ENCODE data around the gene SRCAP. TPM values are rescaled to one million over a fixed set of nuclear protein-coding genes. Genes with fewer than 3 reads are reported as not detected.
A peak's percentile ranks its signal among the peaks of the same experiment; 100 is the strongest.

Gene SRCAP
- total RNA-seq, 5 donors from 2014 or later (not counting 1 experiment from before 2014, with no cell fraction given) = 82.8 to 124 (median 114) TPM

DNA sequence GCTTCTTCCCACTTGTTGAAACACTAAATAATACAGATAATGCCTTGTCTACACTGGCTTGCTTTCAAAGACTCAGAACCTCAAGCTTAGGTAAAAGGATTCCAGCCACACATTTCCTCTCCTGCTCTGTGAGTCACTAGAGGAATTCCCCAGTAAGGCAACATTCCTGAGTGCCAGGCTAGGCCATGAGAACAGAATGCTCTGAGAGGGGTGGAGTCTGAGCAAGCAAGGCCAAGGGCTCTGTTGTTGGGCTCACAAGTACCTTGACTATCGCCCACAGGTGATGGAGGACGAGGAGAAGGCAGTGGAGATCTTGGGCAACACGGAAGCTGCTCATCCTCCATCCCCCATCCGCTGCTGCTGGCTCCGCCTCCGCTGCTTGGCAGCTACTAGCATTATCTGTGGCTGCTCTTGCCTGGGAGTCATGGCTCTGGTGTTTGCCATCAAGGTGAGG is 42.5 kb downstream of the SRCAP start:
- Histone ChIP-seq H3K36me3 (ENCODE audit: control insufficient read depth in 2 of 2, extremely low read depth in 1 of 2, insufficient read depth in 1 of 2, low read length in 1 of 2) (peaks cover 29 to 49% of the 10 kb centered on the region in 2 donors), H3K9me3 (no peaks in the 10 kb centered on the region), H3K27ac (ENCODE audit: low read length) (no peak overlapping the region), H3K27me3 (replicated peaks in 1 of 2; ENCODE audit: control insufficient read depth in 2 of 2, extremely low read depth in 1 of 2, insufficient read depth in 2 of 2, low read length in 1 of 2) (no peaks in the 10 kb centered on the region), H3K4me3 (ENCODE audit: control insufficient read depth in 1 of 2, extremely low read depth in 1 of 2, low read length in 1 of 2) (no peak overlapping the region), H3K4me1 (ENCODE audit: control insufficient read depth in 1 of 2, extremely low read depth in 1 of 2, insufficient read depth in 2 of 2, low read length in 2 of 2) (no peaks in the 10 kb centered on the region)
- H3K9me3 Mint-ChIP-seq = no peaks in the 10 kb centered on the region
- peaks cover 9 to 26% (median 14%) of the 10 kb centered on the region in 3 donors for H3K4me1 Mint-ChIP-seq
- 100% methylated on average over 5 of the region's 6 CpGs for WGBS (ENCODE audit: insufficient coverage)
- ATAC-seq (replicated peaks in 1 of 4) (no peak), DNase-seq (no peak)
- CTCF ChIA-PET = interaction anchor here in 1 of 2 donors (0.5 kb wide), 1 partner anchor 102 kb away, joined by 3 read pairs; no protein-coding TSS in a partner anchor
- no peaks in the 10 kb centered on the region for H3K27me3 Mint-ChIP-seq
- POLR2A ChIA-PET = no interaction called here
- H3K4me3 Mint-ChIP-seq = no peak overlapping the region
- peaks cover 40% of the 10 kb centered on the region for H3K36me3 Mint-ChIP-seq
- H3K27ac Mint-ChIP-seq = no peak overlapping the region

DNA sequence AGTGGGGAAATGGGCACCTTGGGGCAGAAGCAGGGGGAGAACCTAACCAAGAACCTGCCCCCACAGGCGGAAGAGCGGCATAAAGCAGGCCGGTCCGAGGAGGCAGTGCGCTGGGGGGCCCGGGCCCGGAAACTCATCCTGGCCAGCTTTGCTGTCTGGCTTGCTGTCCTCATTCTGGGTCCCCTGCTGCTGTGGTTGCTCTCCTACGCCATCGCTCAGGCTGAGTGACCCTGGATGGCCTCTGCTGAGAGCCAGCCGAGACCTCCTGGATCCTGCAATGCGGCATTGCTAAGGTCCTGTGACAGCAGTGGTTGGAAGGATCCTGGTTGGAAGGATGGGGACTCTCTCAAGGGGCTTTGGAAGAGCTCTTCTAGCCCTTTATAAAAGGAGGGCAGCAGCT is 44.7 kb downstream of the SRCAP start:
- 98% methylated on average over 9 of the region's 11 CpGs for WGBS (ENCODE audit: insufficient coverage)
- no peak for ATAC-seq (replicated peaks in 1 of 4)
- ChIA-PET POLR2A (no interaction called here), CTCF (no interaction called here)
- Mint-ChIP-seq H3K4me3 (no peak overlapping the region), H3K36me3 (peaks cover 25% of the 10 kb centered on the region), H3K27ac (peak overlapping the region in 1 of 2 donors; percentile 11), H3K4me1 (peaks cover 22 to 35% (median 28%) of the 10 kb centered on the region in 3 donors), H3K9me3 (no peaks in the 10 kb centered on the region), H3K27me3 (no peaks in the 10 kb centered on the region)
- Histone ChIP-seq H3K27ac (ENCODE audit: low read length) (no peak overlapping the region), H3K4me1 (ENCODE audit: control insufficient read depth in 1 of 2, extremely low read depth in 1 of 2, insufficient read depth in 2 of 2, low read length in 2 of 2) (peaks cover 0 to 8% of the 10 kb centered on the region in 2 experiments), H3K9me3 (no peaks in the 10 kb centered on the region), H3K27me3 (replicated peaks in 1 of 2; ENCODE audit: control insufficient read depth in 2 of 2, extremely low read depth in 1 of 2, insufficient read depth in 2 of 2, low read length in 1 of 2) (no peaks in the 10 kb centered on the region), H3K36me3 (ENCODE audit: control insufficient read depth in 2 of 2, extremely low read depth in 1 of 2, insufficient read depth in 1 of 2, low read length in 1 of 2) (peaks cover 14 to 27% of the 10 kb centered on the region in 2 donors), H3K4me3 (ENCODE audit: control insufficient read depth in 1 of 2, extremely low read depth in 1 of 2, low read length in 1 of 2) (no peak overlapping the region)
- no peak for DNase-seq

DNA sequence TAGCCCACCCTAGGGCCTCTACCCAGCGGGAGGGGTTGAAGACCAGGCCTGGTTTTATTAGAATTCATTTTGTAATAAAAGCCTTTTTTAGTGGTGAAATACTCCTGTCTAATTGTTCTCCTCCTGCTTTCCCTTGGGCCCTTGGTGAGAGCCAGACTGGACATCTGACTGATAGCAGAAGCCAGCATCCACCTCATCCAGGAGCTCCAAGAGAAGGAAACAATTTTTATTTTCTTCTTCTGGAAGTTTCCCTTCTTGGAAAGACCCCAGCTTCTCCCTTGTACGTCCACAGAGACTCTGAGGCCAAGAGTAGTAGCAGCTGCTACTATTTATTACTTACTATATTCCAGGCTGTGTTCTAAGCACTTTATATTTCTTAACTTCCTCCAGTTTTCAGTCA is 45.2 kb downstream of the SRCAP start:
- Histone ChIP-seq H3K4me1 (ENCODE audit: control insufficient read depth in 1 of 2, extremely low read depth in 1 of 2, insufficient read depth in 2 of 2, low read length in 2 of 2) (peaks cover 0 to 11% of the 10 kb centered on the region in 2 experiments), H3K27me3 (replicated peaks in 1 of 2; ENCODE audit: control insufficient read depth in 2 of 2, extremely low read depth in 1 of 2, insufficient read depth in 2 of 2, low read length in 1 of 2) (no peaks in the 10 kb centered on the region), H3K27ac (ENCODE audit: low read length) (no peak overlapping the region), H3K36me3 (ENCODE audit: control insufficient read depth in 2 of 2, extremely low read depth in 1 of 2, insufficient read depth in 1 of 2, low read length in 1 of 2) (peaks cover 10 to 22% of the 10 kb centered on the region in 2 donors), H3K4me3 (ENCODE audit: control insufficient read depth in 1 of 2, extremely low read depth in 1 of 2, low read length in 1 of 2) (no peak overlapping the region), H3K9me3 (no peaks in the 10 kb centered on the region)
- Mint-ChIP-seq H3K4me1 (peaks cover 22 to 39% (median 31%) of the 10 kb centered on the region in 3 donors), H3K27ac (no peak overlapping the region), H3K4me3 (no peak overlapping the region), H3K36me3 (peaks cover 22% of the 10 kb centered on the region), H3K27me3 (no peaks in the 10 kb centered on the region), H3K9me3 (no peaks in the 10 kb centered on the region)
- DNase-seq = no peak
- CTCF ChIA-PET = no interaction called here
- POLR2A ChIA-PET = interaction anchor here in 1 of 2 donors (0.7 kb wide), 2 partner anchors 132 to 184 kb away, joined by 3 to 9 read pairs; no protein-coding TSS in a partner anchor
- ATAC-seq (replicated peaks in 1 of 4) = no peak
- no CpG with 5 or more reads among the region's 2 CpGs for WGBS (ENCODE audit: insufficient coverage)

DNA sequence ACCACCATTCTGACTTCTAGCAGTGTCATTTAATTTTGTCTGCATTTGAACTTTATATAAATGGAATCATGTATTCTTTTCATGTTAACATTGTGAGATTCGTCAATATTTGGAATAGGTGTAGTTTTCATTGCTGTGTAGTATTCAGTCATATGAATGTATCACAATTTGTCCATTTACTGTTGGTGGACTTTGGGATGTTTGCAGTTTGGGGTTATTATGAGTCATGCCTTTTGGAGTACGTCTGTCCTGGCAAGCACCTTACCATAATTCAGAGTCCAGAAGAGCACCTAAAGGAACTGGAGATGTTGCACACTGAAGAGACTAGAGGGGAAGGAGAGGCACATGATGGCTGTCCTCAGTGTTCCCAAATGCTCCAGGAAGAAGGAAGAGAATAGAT is 46.1 kb downstream of the SRCAP start:
- Mint-ChIP-seq H3K36me3 (peaks cover 26% of the 10 kb centered on the region), H3K4me3 (no peak overlapping the region), H3K4me1 (peaks cover 28 to 47% (median 38%) of the 10 kb centered on the region in 3 donors), H3K9me3 (no peaks in the 10 kb centered on the region), H3K27ac (peak overlapping the region in 1 of 2 donors; percentile 50), H3K27me3 (no peaks in the 10 kb centered on the region)
- ATAC-seq (replicated peaks in 1 of 4) (no peak), DNase-seq (no peak)
- 89% methylated on average over 1 of the region's 2 CpGs for WGBS (ENCODE audit: insufficient coverage)
- Histone ChIP-seq H3K27ac (ENCODE audit: low read length) (no peak overlapping the region), H3K27me3 (replicated peaks in 1 of 2; ENCODE audit: control insufficient read depth in 2 of 2, extremely low read depth in 1 of 2, insufficient read depth in 2 of 2, low read length in 1 of 2) (no peaks in the 10 kb centered on the region), H3K9me3 (no peaks in the 10 kb centered on the region), H3K4me3 (ENCODE audit: control insufficient read depth in 1 of 2, extremely low read depth in 1 of 2, low read length in 1 of 2) (no peak overlapping the region), H3K36me3 (ENCODE audit: control insufficient read depth in 2 of 2, extremely low read depth in 1 of 2, insufficient read depth in 1 of 2, low read length in 1 of 2) (peaks cover 6 to 15% of the 10 kb centered on the region in 2 donors), H3K4me1 (ENCODE audit: control insufficient read depth in 1 of 2, extremely low read depth in 1 of 2, insufficient read depth in 2 of 2, low read length in 2 of 2) (peaks cover 0 to 18% of the 10 kb centered on the region in 2 experiments)
- ChIA-PET POLR2A (no interaction called here), CTCF (no interaction called here)

DNA sequence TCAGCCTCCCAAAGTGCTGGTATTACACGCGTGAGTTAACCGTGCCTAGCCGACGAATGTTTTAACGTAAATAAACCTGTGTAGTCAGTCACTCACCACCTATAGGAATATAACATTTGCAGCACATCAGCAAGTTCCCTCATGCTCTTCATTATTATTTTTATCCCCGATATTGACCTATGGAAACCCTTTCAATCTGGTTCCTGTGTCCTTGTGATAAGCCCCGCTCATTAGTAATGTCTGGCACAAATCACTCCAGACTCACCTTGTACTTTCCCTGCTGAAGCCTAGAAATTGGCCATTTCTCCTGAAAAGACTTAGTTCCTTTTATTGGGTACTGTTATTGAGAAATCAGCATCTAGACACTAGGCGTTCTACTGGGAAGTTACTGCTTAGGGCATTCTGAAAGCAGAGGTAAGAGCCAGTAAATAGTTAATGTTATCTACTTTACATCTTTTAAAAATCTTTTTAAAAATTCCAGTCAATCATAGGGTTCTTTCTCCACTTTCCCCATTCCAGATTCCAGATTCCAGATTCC is 47.7 kb downstream of the SRCAP start:
- ChIA-PET POLR2A (interaction anchor here in 1 of 2 donors (0.6 kb wide), 1 partner anchor 81 kb away, joined by 3 read pairs; no protein-coding TSS in a partner anchor), CTCF (no interaction called here)
- peaks cover 0 to 18% of the 10 kb centered on the region in 2 experiments for H3K4me1 ChIP-seq (ENCODE audit: control insufficient read depth in 1 of 2, extremely low read depth in 1 of 2, insufficient read depth in 2 of 2, low read length in 2 of 2)
- Mint-ChIP-seq H3K4me3 (no peak overlapping the region), H3K9me3 (no peaks in the 10 kb centered on the region), H3K27me3 (no peaks in the 10 kb centered on the region), H3K36me3 (peaks cover 30% of the 10 kb centered on the region), H3K4me1 (peaks cover 19 to 33% (median 24%) of the 10 kb centered on the region in 3 donors), H3K27ac (peak overlapping the region in 1 of 2 donors; percentile 87)
- no peak overlapping the region for H3K4me3 ChIP-seq (ENCODE audit: control insufficient read depth in 1 of 2, extremely low read depth in 1 of 2, low read length in 1 of 2)
- H3K36me3 ChIP-seq (ENCODE audit: control insufficient read depth in 2 of 2, extremely low read depth in 1 of 2, insufficient read depth in 1 of 2, low read length in 1 of 2) = peaks cover 8 to 26% of the 10 kb centered on the region in 2 donors
- 97% methylated on average over 8 of the region's 9 CpGs for WGBS (ENCODE audit: insufficient coverage)
- no peak for ATAC-seq (replicated peaks in 1 of 4)
- no peak overlapping the region for H3K27ac ChIP-seq (ENCODE audit: low read length)
- H3K27me3 ChIP-seq (replicated peaks in 1 of 2; ENCODE audit: control insufficient read depth in 2 of 2, extremely low read depth in 1 of 2, insufficient read depth in 2 of 2, low read length in 1 of 2) = no peaks in the 10 kb centered on the region
- no peak for DNase-seq
- H3K9me3 ChIP-seq = no peaks in the 10 kb centered on the region

DNA sequence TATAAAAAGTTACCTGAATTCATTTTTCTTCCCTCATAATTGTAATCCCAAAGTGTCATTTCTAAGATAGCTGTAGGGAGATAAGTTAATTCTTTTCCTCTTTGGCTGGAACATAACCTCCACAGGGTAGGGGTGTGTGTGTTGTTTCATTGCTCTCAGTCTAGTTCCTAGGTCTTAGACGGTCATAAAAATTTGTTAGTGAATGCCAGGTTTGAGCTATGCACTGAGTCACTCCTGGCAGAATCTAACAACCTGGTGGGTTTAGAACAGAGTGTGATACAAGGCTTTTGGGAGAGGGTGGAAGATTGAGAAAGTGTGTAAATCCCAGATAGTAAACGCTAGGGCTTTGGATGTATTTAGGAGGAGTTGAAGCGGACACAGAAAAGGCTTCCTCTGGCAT is 48.4 kb downstream of the SRCAP start:
- H3K27me3 ChIP-seq (replicated peaks in 1 of 2; ENCODE audit: control insufficient read depth in 2 of 2, extremely low read depth in 1 of 2, insufficient read depth in 2 of 2, low read length in 1 of 2) = no peaks in the 10 kb centered on the region
- peak overlapping the region; percentile 74 for H3K4me3 ChIP-seq (ENCODE audit: control insufficient read depth in 1 of 2, extremely low read depth in 1 of 2, low read length in 1 of 2)
- peak overlapping the region; percentile 83 to 87 for H3K27ac Mint-ChIP-seq
- CTCF ChIA-PET = interaction anchor here in 1 of 2 donors (1.0 kb wide), 3 partner anchors 12 to 317 kb away, joined by 3 to 5 read pairs (median 3); partner anchors contain the start of gene DCTPP1
- no peaks in the 10 kb centered on the region for H3K9me3 Mint-ChIP-seq
- ATAC-seq (replicated peaks in 1 of 4) (no peak), DNase-seq (no peak)
- peaks cover 0 to 18% of the 10 kb centered on the region in 2 experiments for H3K4me1 ChIP-seq (ENCODE audit: control insufficient read depth in 1 of 2, extremely low read depth in 1 of 2, insufficient read depth in 2 of 2, low read length in 2 of 2)
- peaks cover 24% of the 10 kb centered on the region for H3K36me3 Mint-ChIP-seq
- H3K9me3 ChIP-seq = no peaks in the 10 kb centered on the region
- peaks cover 8 to 27% of the 10 kb centered on the region in 2 donors for H3K36me3 ChIP-seq (ENCODE audit: control insufficient read depth in 2 of 2, extremely low read depth in 1 of 2, insufficient read depth in 1 of 2, low read length in 1 of 2)
- peak overlapping the region; percentile 79 for H3K27ac ChIP-seq (ENCODE audit: low read length)
- peaks cover 19 to 27% (median 24%) of the 10 kb centered on the region in 3 donors for H3K4me1 Mint-ChIP-seq
- H3K27me3 Mint-ChIP-seq = no peaks in the 10 kb centered on the region
- POLR2A ChIA-PET = interaction anchor here (0.6 to 1.0 kb wide), 3 partner anchors 50 to 82 kb away, joined by 3 to 6 read pairs (median 3); no protein-coding TSS in a partner anchor
- peak overlapping the region; percentile 90 to 92 (median 91) for H3K4me3 Mint-ChIP-seq
- WGBS (ENCODE audit: insufficient coverage) = 71% methylated on average over 2 of the region's 3 CpGs
